Measurements from ENCODE around the gene NFIX. TPM values are rescaled to one million over a fixed set of nuclear protein-coding genes. Genes with fewer than 3 reads are reported as not detected.

The NFIX gene
- total and polyA plus RNA-seq, 9 of the 15 experiments (the other 6 are each of a cell fraction or from before 2014, with no cell fraction given), result 0.28 to 26.8 (median 5.4) TPM

DNA sequence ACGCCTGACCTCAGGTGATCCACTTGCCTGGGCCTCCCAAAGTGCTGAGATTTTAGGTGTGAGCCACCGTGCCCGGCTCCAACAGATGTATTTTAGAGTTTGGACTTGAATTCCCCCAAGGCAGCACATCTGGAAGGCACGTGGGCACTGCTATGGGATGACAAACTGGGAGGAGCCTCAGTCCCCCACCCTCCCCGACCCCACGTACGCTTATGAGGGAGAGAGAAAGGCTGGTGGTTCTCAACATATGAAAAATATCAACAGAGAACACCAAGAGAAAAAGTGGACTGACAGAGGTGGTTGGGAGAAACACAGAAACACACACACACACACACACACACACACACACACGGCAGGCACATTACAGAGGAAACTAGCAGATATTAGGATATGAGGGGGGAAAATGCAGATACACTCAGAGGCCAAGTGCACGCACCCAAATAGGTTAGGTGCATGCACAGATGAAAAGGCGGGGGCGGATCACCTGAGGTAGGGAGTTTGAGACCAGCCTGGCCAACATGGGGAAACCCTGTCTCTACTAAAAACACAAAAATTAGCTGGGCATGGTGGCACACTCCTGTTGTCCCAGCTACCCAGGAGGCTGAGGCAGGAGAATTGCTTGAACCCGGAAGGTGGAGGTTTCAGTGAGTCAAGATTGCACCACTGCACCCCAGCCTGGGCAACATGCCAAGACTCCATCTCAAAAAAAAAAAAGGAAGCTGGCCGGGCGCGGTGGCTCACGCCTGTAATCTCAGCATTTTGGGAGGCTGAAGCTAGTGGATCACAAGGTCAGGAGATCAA lies 151.7 kb downstream of the NFIX start (continued):
- TF ChIP-seq, protein P1, sequence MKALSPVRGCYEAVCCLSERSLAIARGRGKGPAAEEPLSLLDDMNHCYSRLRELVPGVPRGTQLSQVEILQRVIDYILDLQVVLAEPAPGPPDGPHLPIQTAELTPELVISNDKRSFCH (CRISPR knock-in tag; IDR thresholded peaks at IDR 0.05), result no peak
- TF ChIP-seq, protein P1 (tag; IDR thresholded peaks at IDR 0.05), result no peak
- TF ChIP-seq STAT5B (CRISPR knock-in tag; IDR thresholded peaks at IDR 0.05) (no peak), TRIM24 (IDR thresholded peaks at IDR 0.05) (peak in 1 of 2 experiments; percentile 74; a peak in 1 of 4 replicates), MBD1 (CRISPR knock-in tag; IDR thresholded peaks at IDR 0.05) (no peak), RB1 (IDR thresholded peaks at IDR 0.05; ENCODE audit: low read depth) (no peak), TAF1 (IDR thresholded peaks at IDR 0.05; ENCODE audit: control insufficient read depth, extremely low read depth, insufficient read depth, low read length, severe bottlenecking) (no peak)

Other genes starting within 250 kb of the NFIX start
Only the 7 nearest of the 22 such genes appear.
- gene GCDH, start 104.3 kb upstream of the NFIX start, total RNA-seq (2014; rRNA removed), result 25.7 and 37.9 TPM in 2 replicates
- gene GCDH, start 104.3 kb upstream of the NFIX start, total RNA-seq (2014; rRNA removed; fragmentation: Illumina TruSeq; extraction: Trizol), result 11.5 and 17.7 TPM in 2 replicates
- gene GCDH, start 104.3 kb upstream of the NFIX start, total RNA-seq (2015; rRNA removed; fragmentation: Illumina TruSeq; extraction: Trizol), result 19.1 and 21.3 TPM in 2 replicates
- 40.1 and 47.5 TPM in 2 replicates for gene GCDH, start 104.3 kb upstream of the NFIX start, total RNA-seq (2021)
- 16.8 and 19.8 TPM in 2 replicates for gene GCDH, start 104.3 kb upstream of the NFIX start, polyA plus RNA-seq (2011; rRNA removed)
- gene GCDH, start 104.3 kb upstream of the NFIX start, polyA plus RNA-seq (2014; fragmentation: Illumina TruSeq; extraction: Trizol), result 20.6 and 38.9 TPM in 2 replicates
- 1 to 10 TPM; 2.9 to 5.5 TPM for gene GCDH, start 104.3 kb upstream of the NFIX start, polyA plus RNA-seq (2014; fragmentation: Nextera tagmentation; extraction: Ambion mirVana)
- gene GCDH, start 104.3 kb upstream of the NFIX start, polyA plus RNA-seq (2014; rRNA removed), result 44.7 and 50.8 TPM in 2 replicates
- gene SYCE2, start 76.2 kb upstream of the NFIX start, total RNA-seq (2014; rRNA removed), result 0.98 and 1.5 TPM in 2 replicates
- gene SYCE2, start 76.2 kb upstream of the NFIX start, total RNA-seq (2014; rRNA removed; fragmentation: Illumina TruSeq; extraction: Trizol), result 0.57 and 1.2 TPM in 2 replicates
- gene SYCE2, start 76.2 kb upstream of the NFIX start, total RNA-seq (2015; rRNA removed; fragmentation: Illumina TruSeq; extraction: Trizol), result 0.62 and 0.79 TPM in 2 replicates
- 0.67 and 0.69 TPM in 2 replicates for gene SYCE2, start 76.2 kb upstream of the NFIX start, total RNA-seq (2021)
- gene SYCE2, start 76.2 kb upstream of the NFIX start, polyA plus RNA-seq (2011; rRNA removed), result 1.2 and 1.7 TPM in 2 replicates
- 2.1 TPM in 2 replicates for gene SYCE2, start 76.2 kb upstream of the NFIX start, polyA plus RNA-seq (2014; fragmentation: Illumina TruSeq; extraction: Trizol)
- gene SYCE2, start 76.2 kb upstream of the NFIX start, polyA plus RNA-seq (2014; fragmentation: Nextera tagmentation; extraction: Ambion mirVana), result under 1 TPM; 0.92 to 0.99 TPM
- 0.85 and 2.1 TPM in 2 replicates for gene SYCE2, start 76.2 kb upstream of the NFIX start, polyA plus RNA-seq (2014; rRNA removed)
- 186 and 188 TPM in 2 replicates for gene FARSA, start 61.8 kb upstream of the NFIX start, total RNA-seq (2014; rRNA removed)
- 23.7 and 36.8 TPM in 2 replicates for gene FARSA, start 61.8 kb upstream of the NFIX start, total RNA-seq (2014; rRNA removed; fragmentation: Illumina TruSeq; extraction: Trizol)
- gene FARSA, start 61.8 kb upstream of the NFIX start, total RNA-seq (2015; rRNA removed; fragmentation: Illumina TruSeq; extraction: Trizol), result 89.6 and 102 TPM in 2 replicates
- 237 TPM in 2 replicates for gene FARSA, start 61.8 kb upstream of the NFIX start, total RNA-seq (2021)
- 25.2 and 39.6 TPM in 2 replicates for gene FARSA, start 61.8 kb upstream of the NFIX start, polyA plus RNA-seq (2011; rRNA removed)
- 173 and 186 TPM in 2 replicates for gene FARSA, start 61.8 kb upstream of the NFIX start, polyA plus RNA-seq (2014; fragmentation: Illumina TruSeq; extraction: Trizol)
- 10 to 100 TPM; 32.6 to 40.0 TPM for gene FARSA, start 61.8 kb upstream of the NFIX start, polyA plus RNA-seq (2014; fragmentation: Nextera tagmentation; extraction: Ambion mirVana)
- 117 and 142 TPM in 2 replicates for gene FARSA, start 61.8 kb upstream of the NFIX start, polyA plus RNA-seq (2014; rRNA removed)
- gene CALR, start 56.9 kb upstream of the NFIX start, total RNA-seq (2014; rRNA removed), result 673 and 912 TPM in 2 replicates
- gene CALR, start 56.9 kb upstream of the NFIX start, total RNA-seq (2014; rRNA removed; fragmentation: Illumina TruSeq; extraction: Trizol), result 473 and 509 TPM in 2 replicates
- gene CALR, start 56.9 kb upstream of the NFIX start, total RNA-seq (2015; rRNA removed; fragmentation: Illumina TruSeq; extraction: Trizol), result 794 and 811 TPM in 2 replicates
- 730 and 790 TPM in 2 replicates for gene CALR, start 56.9 kb upstream of the NFIX start, total RNA-seq (2021)
- gene CALR, start 56.9 kb upstream of the NFIX start, polyA plus RNA-seq (2011; rRNA removed), result 628 and 644 TPM in 2 replicates
- gene CALR, start 56.9 kb upstream of the NFIX start, polyA plus RNA-seq (2014; fragmentation: Illumina TruSeq; extraction: Trizol), result 643 and 731 TPM in 2 replicates
- 100 to 1,000 TPM; 126 to 147 TPM for gene CALR, start 56.9 kb upstream of the NFIX start, polyA plus RNA-seq (2014; fragmentation: Nextera tagmentation; extraction: Ambion mirVana)
- gene CALR, start 56.9 kb upstream of the NFIX start, polyA plus RNA-seq (2014; rRNA removed), result 642 and 658 TPM in 2 replicates
- 181 and 279 TPM in 2 replicates for gene RAD23A, start 49.6 kb upstream of the NFIX start, total RNA-seq (2014; rRNA removed)
- 47.8 and 56.5 TPM in 2 replicates for gene RAD23A, start 49.6 kb upstream of the NFIX start, total RNA-seq (2014; rRNA removed; fragmentation: Illumina TruSeq; extraction: Trizol)
- 102 and 103 TPM in 2 replicates for gene RAD23A, start 49.6 kb upstream of the NFIX start, total RNA-seq (2015; rRNA removed; fragmentation: Illumina TruSeq; extraction: Trizol)
- 143 and 155 TPM in 2 replicates for gene RAD23A, start 49.6 kb upstream of the NFIX start, total RNA-seq (2021)
- gene RAD23A, start 49.6 kb upstream of the NFIX start, polyA plus RNA-seq (2011; rRNA removed), result 44.1 and 61.2 TPM in 2 replicates
- gene RAD23A, start 49.6 kb upstream of the NFIX start, polyA plus RNA-seq (2014; fragmentation: Illumina TruSeq; extraction: Trizol), result 179 and 212 TPM in 2 replicates
- 10 to 100 TPM in 1 of 2 experiments, 1 to 10 TPM in 1; 9.5 to 40.4 TPM for gene RAD23A, start 49.6 kb upstream of the NFIX start, polyA plus RNA-seq (2014; fragmentation: Nextera tagmentation; extraction: Ambion mirVana)
- gene RAD23A, start 49.6 kb upstream of the NFIX start, polyA plus RNA-seq (2014; rRNA removed), result 101 and 127 TPM in 2 replicates
- 143 and 161 TPM in 2 replicates for gene GADD45GIP1, start 38.3 kb upstream of the NFIX start, total RNA-seq (2014; rRNA removed)
- 9.1 and 12.9 TPM in 2 replicates for gene GADD45GIP1, start 38.3 kb upstream of the NFIX start, total RNA-seq (2014; rRNA removed; fragmentation: Illumina TruSeq; extraction: Trizol)
- gene GADD45GIP1, start 38.3 kb upstream of the NFIX start, total RNA-seq (2015; rRNA removed; fragmentation: Illumina TruSeq; extraction: Trizol), result 39.5 and 40.1 TPM in 2 replicates
- gene GADD45GIP1, start 38.3 kb upstream of the NFIX start, total RNA-seq (2021), result 47.3 and 48.8 TPM in 2 replicates
- gene GADD45GIP1, start 38.3 kb upstream of the NFIX start, polyA plus RNA-seq (2011; rRNA removed), result 29.2 and 30.4 TPM in 2 replicates
- gene GADD45GIP1, start 38.3 kb upstream of the NFIX start, polyA plus RNA-seq (2014; fragmentation: Illumina TruSeq; extraction: Trizol), result 11.5 and 20.3 TPM in 2 replicates
- 1 to 10 TPM; 5.1 to 6.8 TPM for gene GADD45GIP1, start 38.3 kb upstream of the NFIX start, polyA plus RNA-seq (2014; fragmentation: Nextera tagmentation; extraction: Ambion mirVana)
- 114 and 122 TPM in 2 replicates for gene GADD45GIP1, start 38.3 kb upstream of the NFIX start, polyA plus RNA-seq (2014; rRNA removed)
- 0.27 and 0.82 TPM in 2 replicates for gene DAND5, start 25.9 kb upstream of the NFIX start, total RNA-seq (2014; rRNA removed)
- gene DAND5, start 25.9 kb upstream of the NFIX start, total RNA-seq (2014; rRNA removed; fragmentation: Illumina TruSeq; extraction: Trizol), result 0.38 and 0.40 TPM in 2 replicates
- 0.22 and 0.23 TPM in 2 replicates for gene DAND5, start 25.9 kb upstream of the NFIX start, total RNA-seq (2015; rRNA removed; fragmentation: Illumina TruSeq; extraction: Trizol)
- gene DAND5, start 25.9 kb upstream of the NFIX start, total RNA-seq (2021), result 0.74 and 0.78 TPM in 2 replicates
- 0.60 and 0.89 TPM in 2 replicates for gene DAND5, start 25.9 kb upstream of the NFIX start, polyA plus RNA-seq (2011; rRNA removed)
- gene DAND5, start 25.9 kb upstream of the NFIX start, polyA plus RNA-seq (2014; fragmentation: Illumina TruSeq; extraction: Trizol), result 0.71 and 0.83 TPM in 2 replicates
- under 1 TPM; 0.42 to 0.63 TPM for gene DAND5, start 25.9 kb upstream of the NFIX start, polyA plus RNA-seq (2014; fragmentation: Nextera tagmentation; extraction: Ambion mirVana)
- 0.50 and 0.66 TPM in 2 replicates for gene DAND5, start 25.9 kb upstream of the NFIX start, polyA plus RNA-seq (2014; rRNA removed)